ENCODE data around the gene ATP23. TPM values are rescaled to one million over a fixed set of nuclear protein-coding genes. Genes with fewer than 3 reads are reported as not detected.

Gene ATP23
- polyA plus RNA-seq (2012; ENCODE audit: insufficient read length, low read depth) = 6.7 TPM

DNA sequence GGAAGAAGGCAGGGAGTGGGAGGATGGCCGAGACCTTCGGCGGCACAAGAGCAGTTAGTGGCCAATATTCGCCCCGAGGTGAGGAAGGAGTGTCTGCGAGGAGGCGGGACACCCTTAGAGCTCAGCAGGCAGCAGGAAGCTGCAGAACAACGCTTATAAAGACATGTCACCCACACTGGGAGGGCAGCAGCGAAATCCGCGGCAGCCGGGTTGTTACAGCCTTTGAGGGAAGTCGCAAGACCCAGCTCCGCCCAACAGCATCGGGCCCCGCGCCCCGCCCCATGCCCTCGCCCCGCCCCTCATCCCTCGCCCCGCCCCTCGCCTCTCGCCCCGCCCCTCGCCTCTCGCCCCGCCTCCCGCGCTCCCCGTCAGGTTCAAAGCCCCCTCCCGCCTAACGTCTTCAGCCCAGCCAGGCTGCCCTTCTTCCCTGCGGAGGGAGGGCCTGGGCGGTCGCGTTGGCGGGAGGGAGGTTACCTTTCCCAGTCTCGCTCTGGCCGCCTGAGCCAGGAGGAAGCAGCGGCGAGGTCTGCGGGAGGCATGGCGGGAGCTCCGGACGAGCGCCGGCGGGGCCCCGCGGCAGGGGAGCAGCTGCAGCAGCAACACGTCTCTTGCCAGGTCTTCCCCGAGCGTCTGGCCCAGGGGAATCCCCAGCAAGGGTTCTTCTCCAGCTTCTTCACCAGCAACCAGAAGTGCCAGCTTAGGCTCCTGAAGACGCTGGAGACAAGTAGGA is at the start of gene ATP23:
TSS of gene ATP23 (plus strand) at position 403 of the 730 bp plus-strand sequence. CDS start at position 538, 135 bp downstream.
- TF ChIP-seq REST (IDR thresholded peaks at IDR 0.05; ENCODE audit: insufficient read depth in 1 of 2, low read depth in 2 of 2, low read length in 2 of 2) (no peak), FOXP2 (optimal IDR thresholded peaks at IDR 0.05; ENCODE audit: borderline replicate concordance, extremely low read depth, extremely low read length, insufficient read depth) (peak; percentile 85), TAF1 (IDR thresholded peaks at IDR 0.05; ENCODE audit: borderline replicate concordance, insufficient read depth, low read length) (peak; percentile 86), SIN3A (IDR thresholded peaks at IDR 0.05; ENCODE audit: borderline replicate concordance, insufficient read depth, low read length) (peak; percentile 50; the same call in 1 of the 2 replicates), POLR2AphosphoS5 (IDR thresholded peaks at IDR 0.05; ENCODE audit: low read depth, low read length) (peak; percentile 97)

DNA sequence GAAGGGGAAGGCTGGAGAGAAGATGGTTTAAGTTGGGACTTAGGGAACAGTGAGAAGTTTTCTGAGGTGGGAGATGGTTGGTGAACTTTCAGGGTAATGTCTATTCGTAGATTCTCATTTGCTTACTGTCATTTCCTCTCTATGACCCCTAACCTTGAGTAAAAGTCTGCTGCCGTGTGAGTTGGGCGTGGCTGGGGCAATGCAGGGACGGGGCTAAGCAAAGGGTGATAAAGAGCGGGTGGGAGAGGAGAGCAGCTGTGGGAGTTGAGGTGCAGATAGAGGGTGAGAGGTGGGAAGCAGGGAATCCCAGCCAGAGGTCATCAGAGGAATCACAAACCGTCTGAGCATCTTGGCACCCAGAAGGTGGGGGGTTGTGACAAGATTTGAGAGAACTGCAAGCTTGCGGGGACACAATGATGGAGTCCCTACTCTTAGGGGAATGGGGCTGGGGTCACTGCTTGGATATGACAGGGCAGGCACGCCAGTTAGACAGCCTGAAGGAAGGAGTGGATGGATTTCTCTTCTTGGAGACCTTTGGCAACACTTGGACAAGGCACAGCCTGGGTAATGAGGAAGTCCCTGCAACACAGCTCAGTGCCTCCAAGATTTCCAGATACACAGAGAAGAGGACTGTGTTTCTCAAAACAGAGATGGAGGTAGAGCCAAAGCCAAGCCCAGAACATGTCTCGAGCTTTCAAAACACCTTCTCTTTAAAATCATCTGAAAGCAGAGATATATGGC is 49.0 kb upstream of the ATP23 start:
- no peak for TF ChIP-seq FOXP2 (optimal IDR thresholded peaks at IDR 0.05; ENCODE audit: borderline replicate concordance, extremely low read depth, extremely low read length, insufficient read depth)

DNA sequence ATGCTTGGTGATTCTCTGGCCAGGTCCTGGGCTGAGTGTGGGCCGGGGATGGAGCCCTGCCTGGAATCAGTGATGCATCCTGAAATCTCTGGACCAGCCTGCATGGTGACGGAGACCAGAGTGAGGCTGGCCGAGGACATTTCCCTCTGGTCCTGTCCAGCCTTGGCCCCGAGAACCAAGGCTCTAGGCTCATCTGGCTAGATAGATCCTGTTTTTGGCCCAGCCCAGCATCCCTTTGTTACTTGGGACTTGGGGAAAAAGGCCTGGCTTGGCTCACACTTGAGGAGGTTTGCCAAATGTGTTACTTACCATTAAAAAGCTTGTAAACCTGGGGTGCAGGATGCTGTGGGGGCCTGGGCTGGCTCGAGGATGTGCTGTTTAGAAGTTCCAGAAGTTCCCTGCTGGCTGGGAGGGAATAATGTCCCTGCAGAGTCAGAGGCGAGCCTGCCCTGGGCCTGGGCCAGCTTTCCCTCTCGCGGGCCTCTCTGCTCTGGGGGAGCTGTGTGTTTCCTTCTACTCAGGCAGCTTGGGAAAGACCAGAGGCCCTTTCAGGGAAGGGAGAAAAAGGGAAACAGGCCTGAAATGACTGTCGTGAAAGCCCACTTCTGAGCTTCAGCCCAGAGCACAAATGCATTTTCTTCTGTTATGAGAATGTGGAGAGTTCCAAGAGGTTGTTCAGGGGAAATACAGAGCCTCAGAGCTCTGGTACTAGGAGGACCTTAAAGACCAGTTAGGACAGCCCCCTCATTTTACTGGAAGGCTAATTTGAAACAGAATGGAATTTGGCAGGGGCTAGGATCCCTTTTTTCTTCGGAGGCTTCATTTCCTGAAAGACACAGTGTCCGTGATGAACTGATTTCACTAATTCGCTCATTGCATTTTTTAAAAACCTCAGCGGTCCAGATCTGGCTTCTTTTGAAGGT is 47.7 kb upstream of the ATP23 start:
- TF ChIP-seq FOXP2 (optimal IDR thresholded peaks at IDR 0.05; ENCODE audit: borderline replicate concordance, extremely low read depth, extremely low read length, insufficient read depth) = no peak
- no peak for TF ChIP-seq REST (IDR thresholded peaks at IDR 0.05; ENCODE audit: insufficient read depth in 1 of 2, low read depth in 2 of 2, low read length in 2 of 2)
- no peak for TF ChIP-seq TAF1 (IDR thresholded peaks at IDR 0.05; ENCODE audit: borderline replicate concordance, insufficient read depth, low read length)
- no peak for TF ChIP-seq POLR2AphosphoS5 (IDR thresholded peaks at IDR 0.05; ENCODE audit: low read depth, low read length)
- no peak for TF ChIP-seq SIN3A (IDR thresholded peaks at IDR 0.05; ENCODE audit: borderline replicate concordance, insufficient read depth, low read length)

GRCh38 chr12:57894399-57895292 is 46.7 kb upstream of the ATP23 start:
- TF ChIP-seq TAF1 (IDR thresholded peaks at IDR 0.05; ENCODE audit: borderline replicate concordance, insufficient read depth, low read length) (no peak), SIN3A (IDR thresholded peaks at IDR 0.05; ENCODE audit: borderline replicate concordance, insufficient read depth, low read length) (no peak), REST (IDR thresholded peaks at IDR 0.05; ENCODE audit: insufficient read depth in 1 of 2, low read depth in 2 of 2, low read length in 2 of 2) (no peak), FOXP2 (optimal IDR thresholded peaks at IDR 0.05; ENCODE audit: borderline replicate concordance, extremely low read depth, extremely low read length, insufficient read depth) (no peak), POLR2AphosphoS5 (IDR thresholded peaks at IDR 0.05; ENCODE audit: low read depth, low read length) (no peak)
